IMR-90 (cell line): ENCODE results near the gene STK32A. TPM values are rescaled to one million over a fixed set of nuclear protein-coding genes. Genes with fewer than 3 reads are reported as not detected.

Source experiments
- ATAC-seq: fragments of 200-7000 bp; cut with Tn5 transposase; 2 replicates; pipeline ENCODE4 v1.9.1; 2020; ENCODE audit warnings: low read depth, mild to moderate bottlenecking, moderate library complexity
- BruUV-seq: library from RNA; stranded (reverse); fragments of 400-500 nt; replicated peaks from 2 replicates; lab custom pipeline; 2021; lab: Mats Ljungman, UMichigan
- CTCF ChIA-PET: fragments of 300-600 bp; formaldehyde crosslinking; extraction: SDS; loops from one replicate; lab custom pipeline; 2021; ENCODE audit warnings: antibody characterized with exemption; lab: Yijun Ruan, JAX
- POLR2A ChIA-PET: fragments of 300-600 bp; sonication (Branson Sonifier 250); formaldehyde crosslinking; loops from one replicate; lab custom pipeline; 2022; ENCODE audit warnings: antibody characterized with exemption; ENCODE audit not compliant: unreplicated experiment; lab: Charles Lee
- DNase-seq: peaks from one replicate; pipeline ENCODE4 v3.0.0; 2013
- H2AFZ ChIP-seq: replicated peaks from 2 replicates; pipeline ENCODE3; 2013; ENCODE audit warnings: low read length, mild to moderate bottlenecking; ENCODE audit not compliant: poor library complexity
- H2AK5ac ChIP-seq: 2 replicates; pipeline ENCODE4 v1.6.1; 2013; ENCODE audit warnings: low read depth, low read length, inconsistent platforms
- H2AK9ac ChIP-seq: replicated peaks from 2 replicates; pipeline ENCODE3; 2013; ENCODE audit warnings: mild to moderate bottlenecking, low read depth, low read length, moderate library complexity; ENCODE audit not compliant: poor library complexity
- H2BK120ac ChIP-seq: 2 replicates; pipeline ENCODE4 v1.6.1; 2013; ENCODE audit warnings: low read depth, low read length, inconsistent platforms
- H2BK15ac ChIP-seq: 3 replicates; pipeline ENCODE4 v1.6.1; 2013; ENCODE audit warnings: low read depth, low read length, inconsistent platforms
- H2BK20ac ChIP-seq: 2 replicates; pipeline ENCODE4 v1.6.1; 2013; ENCODE audit warnings: low read depth, mild to moderate bottlenecking, inconsistent platforms, low read length, moderate library complexity
- H2BK5ac ChIP-seq: 2 replicates; pipeline ENCODE4 v1.6.1; 2013; ENCODE audit warnings: mild to moderate bottlenecking, low read depth, low read length, inconsistent platforms; ENCODE audit not compliant: poor library complexity, severe bottlenecking
- H3K14ac ChIP-seq: replicated peaks from 2 replicates; pipeline ENCODE4 v1.6.1; 2013; ENCODE audit warnings: low read depth, low read length, inconsistent platforms
- H3K18ac ChIP-seq: 2 replicates; pipeline ENCODE4 v1.6.1; 2013; ENCODE audit warnings: low read depth, low read length, control low read depth
- H3K23ac ChIP-seq: 2 replicates; pipeline ENCODE4 v1.6.1; 2013; ENCODE audit warnings: low read depth, low read length, inconsistent platforms
- H3K27ac ChIP-seq: 2 replicates; pipeline ENCODE4 v1.5.1; 2013; ENCODE audit warnings: mild to moderate bottlenecking, control low read depth, low read length; ENCODE audit not compliant: insufficient read depth
- H3K27me3 ChIP-seq: 2 replicates; pipeline ENCODE4 v1.6.1; 2013; ENCODE audit warnings: low read length; ENCODE audit not compliant: control insufficient read depth, insufficient read depth
- H3K36me3 ChIP-seq: 2 replicates; pipeline ENCODE4 v1.6.1; 2013; ENCODE audit warnings: low read length, mixed read lengths; ENCODE audit not compliant: control insufficient read depth, insufficient read depth
- H3K4ac ChIP-seq: 2 replicates; pipeline ENCODE4 v1.6.1; 2013; ENCODE audit warnings: low read depth, low read length, inconsistent platforms
- H3K4me1 ChIP-seq: 2 replicates; pipeline ENCODE4 v1.6.1; 2013; ENCODE audit warnings: low read length, mixed read lengths; ENCODE audit not compliant: control insufficient read depth, insufficient read depth
- H3K4me2 ChIP-seq: 2 replicates; pipeline ENCODE4 v1.6.1; 2013; ENCODE audit warnings: low read depth, mild to moderate bottlenecking, control low read depth, low read length, moderate library complexity
- H3K4me3 ChIP-seq: 2 replicates; pipeline ENCODE4 v1.5.1; 2013; ENCODE audit warnings: low read depth, mild to moderate bottlenecking, control low read depth, low read length, moderate library complexity; ENCODE audit not compliant: insufficient read depth
- H3K56ac ChIP-seq: 2 replicates; pipeline ENCODE4 v1.6.1; 2013; ENCODE audit warnings: low read length, inconsistent platforms; ENCODE audit not compliant: insufficient read depth; ENCODE audit errors: extremely low read depth
- H3K79me1 ChIP-seq, 2 experiments: 2 replicates each; pipeline ENCODE4 v1.6.1; 2013; ENCODE audit warnings: low read length in 2 of 2, inconsistent platforms in 1 of 2, low read depth in 1 of 2
- H3K9ac ChIP-seq: 2 replicates; pipeline ENCODE4 v1.6.1; 2013; ENCODE audit warnings: low read depth, low read length, control low read depth
- H3K9me1 ChIP-seq: 2 replicates; pipeline ENCODE4 v1.6.1; 2013; ENCODE audit warnings: low read length, inconsistent platforms; ENCODE audit not compliant: insufficient read depth
- H3K9me3 ChIP-seq: 2 replicates; pipeline ENCODE4 v1.6.1; 2013; ENCODE audit warnings: low read length; ENCODE audit not compliant: control insufficient read depth, insufficient read depth
- H4K20me1 ChIP-seq: 2 replicates; pipeline ENCODE4 v1.6.1; 2013; ENCODE audit warnings: low read length, inconsistent platforms; ENCODE audit not compliant: insufficient read depth
- H4K5ac ChIP-seq: 2 replicates; pipeline ENCODE4 v1.6.1; 2013; ENCODE audit warnings: mild to moderate bottlenecking, low read depth, low read length, control low read depth
- H4K8ac ChIP-seq, 2 experiments: 2 replicates each; pipeline ENCODE4 v1.6.1; 2013; ENCODE audit warnings: low read depth in 2 of 2, low read length in 2 of 2, control low read depth in 1 of 2, inconsistent platforms in 1 of 2
- H4K91ac ChIP-seq: 2 replicates; pipeline ENCODE4 v1.6.1; 2013; ENCODE audit warnings: low read depth, low read length, inconsistent platforms; ENCODE audit not compliant: insufficient read depth
- BHLHE40 ChIP-seq: fragments of 150-350 bp; IDR thresholded peaks from 2 replicates; pipeline ENCODE4 v1.6.1; 2016; ENCODE audit warnings: mild to moderate bottlenecking, low read depth, low read length
- CEBPB ChIP-seq: IDR thresholded peaks from 2 replicates; pipeline ENCODE4 v1.6.1; 2012; ENCODE audit warnings: low read depth, low read length, improper control_type of control experiment
- CHD1 ChIP-seq: IDR thresholded peaks from 2 replicates; pipeline ENCODE4 v1.6.1; 2012; ENCODE audit warnings: low read depth, low read length, improper control_type of control experiment
- FOS ChIP-seq: fragments of 150-350 bp; IDR thresholded peaks from 2 replicates; pipeline ENCODE4 v1.6.1; 2016; ENCODE audit warnings: low read depth, low read length
- MAFK ChIP-seq: IDR thresholded peaks from 2 replicates; pipeline ENCODE4 v1.6.1; 2012; ENCODE audit warnings: low read depth, low read length, improper control_type of control experiment
- MAZ ChIP-seq: IDR thresholded peaks from 2 replicates; pipeline ENCODE4 v1.6.1; 2012; ENCODE audit warnings: low read depth, mild to moderate bottlenecking, low read length, improper control_type of control experiment, moderate library complexity, borderline replicate concordance
- MXI1 ChIP-seq: IDR thresholded peaks from 2 replicates; pipeline ENCODE4 v1.6.1; 2012; ENCODE audit warnings: low read depth, mild to moderate bottlenecking, low read length, moderate library complexity, borderline replicate concordance
- NFE2L2 ChIP-seq: fragments of 150-350 bp; IDR thresholded peaks from 2 replicates; pipeline ENCODE4 v1.6.1; 2016; ENCODE audit warnings: low read depth, mild to moderate bottlenecking, low read length
- POLR2A ChIP-seq: IDR thresholded peaks from 2 replicates; pipeline ENCODE4 v1.6.1; 2012; ENCODE audit warnings: mild to moderate bottlenecking, low read depth, low read length
- RAD21 ChIP-seq: IDR thresholded peaks from 2 replicates; pipeline ENCODE4 v1.6.1; 2012; ENCODE audit warnings: low read length, improper control_type of control experiment
- RCOR1 ChIP-seq: IDR thresholded peaks from 2 replicates; pipeline ENCODE4 v1.6.1; 2012; ENCODE audit warnings: mild to moderate bottlenecking, low read length, improper control_type of control experiment; ENCODE audit not compliant: insufficient replicate concordance
- RFX5 ChIP-seq: IDR thresholded peaks from 2 replicates; pipeline ENCODE4 v1.8.0; 2012; ENCODE audit warnings: low read depth, mild to moderate bottlenecking, low read length, moderate library complexity
- SMC3 ChIP-seq: fragments of 150-350 bp; IDR thresholded peaks from 2 replicates; pipeline ENCODE4 v1.6.1; 2016; ENCODE audit warnings: low read depth, mild to moderate bottlenecking, antibody characterized with exemption, low read length, moderate library complexity
- WGBS, 2 experiments: methylation state at CpG; one replicate each; pipeline versions ENCODE4 v1.1.5 to v1.1.7; 2013; ENCODE audit warnings: missing lambda C conversion rate in 2 of 2; ENCODE audit not compliant: insufficient read length in 1 of 2; ENCODE audit errors: extremely low coverage in 2 of 2; 5-methylcytosine and 5-hydroxymethylcytosine counted together
- dilution Hi-C: fragments of 300-500 bp; cut with HindIII; formaldehyde crosslinking; loops from one replicate; pipeline ENCODE4 v1.14.3; 2018; ENCODE audit warnings: low sequenced_read_pairs; ENCODE audit not compliant: unreplicated experiment
- in situ Hi-C: fragments of 300-500 bp; cut with MboI; formaldehyde crosslinking; loops from 3 replicates; pipeline ENCODE4 v1.14.3; 2019; ENCODE audit warnings: low sequenced_read_pairs, inconsistent platforms, mixed read lengths
- intact Hi-C: fragments of 100-400 bp; cut with micrococcal nuclease; formaldehyde crosslinking; loops from 2 replicates; pipeline ENCODE4 v1.10.0; 2022
- polyA plus RNA-seq, 3 experiments: library from polyadenylated mRNA; depleted of rRNA; stranded (reverse); fragments of >200 nt; gene quantifications; 2 replicates each; pipeline ENCODE4 v1.2.3, GENCODE V29; 2012; ENCODE audit warnings: low replicate concordance in 1 of 3
- total RNA-seq: library from RNA; depleted of rRNA; stranded (reverse); fragments of >200 nt; gene quantifications from 2 replicates; pipeline ENCODE4 v1.2.3, GENCODE V29; 2012
- TF ChIP-seq, protein P1 (sequence below): fragments of 150-350 bp; IDR thresholded peaks from 2 replicates; pipeline ENCODE4 v1.6.1; 2017; ENCODE audit warnings: mild to moderate bottlenecking, antibody characterized with exemption, low read length, low read depth
- TF ChIP-seq, protein P2 (sequence below): fragments of 150-350 bp; IDR thresholded peaks from 2 replicates; pipeline ENCODE4 v1.6.1; 2016; ENCODE audit warnings: low read depth, mild to moderate bottlenecking, low read length, moderate library complexity, borderline replicate concordance
- TF ChIP-seq, protein P3 (sequence below): conservative IDR thresholded peaks from 2 replicates; pipeline ENCODE4 v1.5.1; 2012; ENCODE audit warnings: mild to moderate bottlenecking, low read depth, low read length, improper control_type of control experiment

Gene STK32A
- total and polyA plus RNA-seq, 2 of the 4 experiments (the other 2 are of a cell fraction): 0.12 to 0.18 TPM

DNA sequence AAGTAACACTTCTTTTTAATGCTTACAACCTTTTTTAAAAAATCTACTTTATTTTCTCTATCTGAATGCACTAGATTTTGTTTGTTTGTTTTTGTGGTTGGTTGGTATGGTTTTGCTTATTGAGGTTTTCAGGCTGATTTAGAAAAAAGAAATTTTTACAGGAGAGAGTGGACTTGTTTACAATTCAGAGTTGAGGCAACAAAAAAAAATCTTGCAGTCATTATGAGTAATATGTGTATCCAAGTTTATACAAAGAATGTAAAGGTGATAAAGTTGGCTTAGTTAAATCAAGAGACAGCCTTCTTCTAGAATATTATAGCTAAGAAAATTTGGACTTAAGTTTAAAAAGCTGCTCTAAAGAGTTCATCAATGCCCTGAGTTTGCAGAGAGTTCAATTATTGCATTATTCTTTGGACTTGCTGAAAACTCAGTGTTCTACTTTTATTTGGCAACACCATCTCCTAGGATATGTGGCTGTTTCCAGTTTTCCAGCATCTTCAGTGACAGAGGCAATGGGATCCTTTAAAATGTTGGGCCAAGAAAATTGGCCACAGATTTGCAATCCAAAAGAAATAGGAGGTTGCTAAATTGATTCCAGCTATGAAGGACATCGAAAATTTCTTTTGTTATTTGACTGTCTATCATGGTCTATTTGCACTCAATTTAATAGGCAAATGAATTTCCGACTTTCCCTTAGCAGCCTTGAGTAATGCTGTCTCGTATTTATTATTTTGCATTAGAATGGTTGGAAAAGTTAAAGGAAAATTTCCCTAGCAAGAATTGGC lies 10.7 kb downstream of the STK32A start:
- Histone ChIP-seq H3K14ac (no peak overlapping the region), H2BK120ac (no peak overlapping the region), H4K8ac (no peak overlapping the region), H3K4me2 (no peak overlapping the region), H3K9ac (no peak overlapping the region), H3K36me3 (no peaks in the 10 kb centered on the region), H4K91ac (no peak overlapping the region), H2AK9ac (no peak overlapping the region), H2BK5ac (no peak overlapping the region), H3K4me1 (no peaks in the 10 kb centered on the region), H4K5ac (no peak overlapping the region), H3K18ac (no peak overlapping the region), H3K56ac (no peak overlapping the region), H3K9me1 (no peaks in the 10 kb centered on the region), H2BK15ac (no peak overlapping the region), H2AK5ac (no peak overlapping the region), H3K27ac (no peak overlapping the region), H3K9me3 (no peaks in the 10 kb centered on the region), H3K27me3 (no peaks in the 10 kb centered on the region), H3K79me1 (no peaks in the 10 kb centered on the region), H2BK20ac (no peak overlapping the region), H2AFZ (no peak overlapping the region), H3K4me3 (no peak overlapping the region), H4K20me1 (no peaks in the 10 kb centered on the region), H3K4ac (no peak overlapping the region), H3K23ac (no peak overlapping the region)
- TF ChIP-seq FOS (no peak), POLR2A (no peak), RCOR1 (no peak), NFE2L2 (no peak), CEBPB (no peak), MAZ (no peak), MXI1 (no peak), SMC3 (no peak), MAFK (no peak), RAD21 (no peak), RFX5 (no peak), BHLHE40 (no peak), CHD1 (no peak)
- TF ChIP-seq, protein P1, sequence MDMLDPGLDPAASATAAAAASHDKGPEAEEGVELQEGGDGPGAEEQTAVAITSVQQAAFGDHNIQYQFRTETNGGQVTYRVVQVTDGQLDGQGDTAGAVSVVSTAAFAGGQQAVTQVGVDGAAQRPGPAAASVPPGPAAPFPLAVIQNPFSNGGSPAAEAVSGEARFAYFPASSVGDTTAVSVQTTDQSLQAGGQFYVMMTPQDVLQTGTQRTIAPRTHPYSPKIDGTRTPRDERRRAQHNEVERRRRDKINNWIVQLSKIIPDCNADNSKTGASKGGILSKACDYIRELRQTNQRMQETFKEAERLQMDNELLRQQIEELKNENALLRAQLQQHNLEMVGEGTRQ: no peak
- TF ChIP-seq, protein P2, sequence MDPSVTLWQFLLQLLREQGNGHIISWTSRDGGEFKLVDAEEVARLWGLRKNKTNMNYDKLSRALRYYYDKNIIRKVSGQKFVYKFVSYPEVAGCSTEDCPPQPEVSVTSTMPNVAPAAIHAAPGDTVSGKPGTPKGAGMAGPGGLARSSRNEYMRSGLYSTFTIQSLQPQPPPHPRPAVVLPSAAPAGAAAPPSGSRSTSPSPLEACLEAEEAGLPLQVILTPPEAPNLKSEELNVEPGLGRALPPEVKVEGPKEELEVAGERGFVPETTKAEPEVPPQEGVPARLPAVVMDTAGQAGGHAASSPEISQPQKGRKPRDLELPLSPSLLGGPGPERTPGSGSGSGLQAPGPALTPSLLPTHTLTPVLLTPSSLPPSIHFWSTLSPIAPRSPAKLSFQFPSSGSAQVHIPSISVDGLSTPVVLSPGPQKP: no peak
- TF ChIP-seq, protein P3, sequence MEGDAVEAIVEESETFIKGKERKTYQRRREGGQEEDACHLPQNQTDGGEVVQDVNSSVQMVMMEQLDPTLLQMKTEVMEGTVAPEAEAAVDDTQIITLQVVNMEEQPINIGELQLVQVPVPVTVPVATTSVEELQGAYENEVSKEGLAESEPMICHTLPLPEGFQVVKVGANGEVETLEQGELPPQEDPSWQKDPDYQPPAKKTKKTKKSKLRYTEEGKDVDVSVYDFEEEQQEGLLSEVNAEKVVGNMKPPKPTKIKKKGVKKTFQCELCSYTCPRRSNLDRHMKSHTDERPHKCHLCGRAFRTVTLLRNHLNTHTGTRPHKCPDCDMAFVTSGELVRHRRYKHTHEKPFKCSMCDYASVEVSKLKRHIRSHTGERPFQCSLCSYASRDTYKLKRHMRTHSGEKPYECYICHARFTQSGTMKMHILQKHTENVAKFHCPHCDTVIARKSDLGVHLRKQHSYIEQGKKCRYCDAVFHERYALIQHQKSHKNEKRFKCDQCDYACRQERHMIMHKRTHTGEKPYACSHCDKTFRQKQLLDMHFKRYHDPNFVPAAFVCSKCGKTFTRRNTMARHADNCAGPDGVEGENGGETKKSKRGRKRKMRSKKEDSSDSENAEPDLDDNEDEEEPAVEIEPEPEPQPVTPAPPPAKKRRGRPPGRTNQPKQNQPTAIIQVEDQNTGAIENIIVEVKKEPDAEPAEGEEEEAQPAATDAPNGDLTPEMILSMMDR: no peak
- ChIA-PET POLR2A (no interaction called here), CTCF (no interaction called here)
- dilution Hi-C loops (no loop called here), in situ Hi-C loops (no loop called here), intact Hi-C loops (no loop called here)
- no CpG with 5 or more reads among the region's 3 CpGs for WGBS, 2 experiments
- ATAC-seq (no peak), DNase-seq (no peak)
- BruUV-seq: no TSS peak
